MM.1S (cell line): ENCODE measurements around the gene HIF1A.

Experiments used
- DNase-seq: peaks from one replicate; pipeline ENCODE4 v3.0.0-alpha.2; 2015
- H2AFZ ChIP-seq: fragments of 300-600 bp; sonication (generic); 2 replicates; pipeline ENCODE4 v1.6.0; 2016; ENCODE audit warnings: antibody characterized with exemption, low read length
- H3F3A ChIP-seq: fragments of 300-600 bp; sonication (generic); 2 replicates; pipeline ENCODE4 v1.6.1; 2016; ENCODE audit warnings: mild to moderate bottlenecking, antibody characterized with exemption, low read length, moderate library complexity, mixed read lengths; ENCODE audit not compliant: insufficient read depth
- H3K27ac ChIP-seq: fragments of 300-600 bp; sonication (generic); 2 replicates; pipeline ENCODE4 v1.5.1; 2016; ENCODE audit warnings: mild to moderate bottlenecking, low read length
- H3K27me3 ChIP-seq: fragments of 300-600 bp; sonication (generic); replicated peaks from 2 replicates; pipeline ENCODE4 v1.6.0; 2016; ENCODE audit warnings: low read length; ENCODE audit not compliant: insufficient read depth
- H3K36me3 ChIP-seq: fragments of 300-600 bp; sonication (generic); replicated peaks from 2 replicates; pipeline ENCODE4 v1.6.1; 2016; ENCODE audit warnings: mild to moderate bottlenecking, low read length, mixed read lengths; ENCODE audit not compliant: insufficient read depth
- H3K4me1 ChIP-seq: fragments of 300-600 bp; sonication (generic); 2 replicates; pipeline ENCODE4 v1.6.1; 2016; ENCODE audit warnings: low read length, mixed read lengths
- H3K4me2 ChIP-seq: fragments of 300-600 bp; sonication (generic); 2 replicates; pipeline ENCODE4 v1.6.0; 2016; ENCODE audit warnings: low read depth, low read length
- H3K4me3 ChIP-seq: fragments of 300-600 bp; sonication (generic); 2 replicates; pipeline ENCODE4 v1.5.1; 2016; ENCODE audit warnings: low read length, mixed read lengths
- H3K79me2 ChIP-seq: fragments of 300-600 bp; sonication (generic); 2 replicates; pipeline ENCODE4 v1.6.1; 2016; ENCODE audit warnings: mixed run types, low read length, mixed read lengths
- H3K9ac ChIP-seq: fragments of 300-600 bp; sonication (generic); 2 replicates; pipeline ENCODE4 v1.6.1; 2016; ENCODE audit warnings: low read length, mixed read lengths
- H3K9me2 ChIP-seq: fragments of 300-600 bp; sonication (generic); replicated peaks from 2 replicates; pipeline ENCODE4 v1.6.1; 2016; ENCODE audit warnings: mild to moderate bottlenecking, low read length, mixed read lengths; ENCODE audit not compliant: insufficient read depth
- H3K9me3 ChIP-seq: fragments of 300-600 bp; sonication (generic); replicated peaks from 2 replicates; pipeline ENCODE4 v1.6.1; 2016; ENCODE audit warnings: mild to moderate bottlenecking, low read length, mixed read lengths; ENCODE audit not compliant: insufficient read depth
- H4K20me1 ChIP-seq: fragments of 300-600 bp; sonication (generic); 2 replicates; pipeline ENCODE4 v1.6.1; 2016; ENCODE audit warnings: mild to moderate bottlenecking, low read length, moderate library complexity, mixed read lengths; ENCODE audit not compliant: insufficient read depth
- EZH2 ChIP-seq: fragments of 300-600 bp; sonication (generic); optimal IDR thresholded peaks from 2 replicates; pipeline ENCODE3; 2017; ENCODE audit warnings: low read depth, mild to moderate bottlenecking, antibody characterized with exemption, low read length, mixed read lengths
- EZH2phosphoT487 ChIP-seq: fragments of 300-600 bp; sonication (generic); IDR thresholded peaks from 2 replicates; pipeline ENCODE4 v1.6.1; 2018; ENCODE audit warnings: antibody characterized with exemption, low read length
- TF ChIP-seq, protein P1 (sequence below): fragments of 300-600 bp; sonication (generic); IDR thresholded peaks from 2 replicates; pipeline ENCODE4 v1.5.1; 2016; ENCODE audit warnings: antibody characterized with exemption, low read length, mixed read lengths

The HIF1A gene

DNA sequence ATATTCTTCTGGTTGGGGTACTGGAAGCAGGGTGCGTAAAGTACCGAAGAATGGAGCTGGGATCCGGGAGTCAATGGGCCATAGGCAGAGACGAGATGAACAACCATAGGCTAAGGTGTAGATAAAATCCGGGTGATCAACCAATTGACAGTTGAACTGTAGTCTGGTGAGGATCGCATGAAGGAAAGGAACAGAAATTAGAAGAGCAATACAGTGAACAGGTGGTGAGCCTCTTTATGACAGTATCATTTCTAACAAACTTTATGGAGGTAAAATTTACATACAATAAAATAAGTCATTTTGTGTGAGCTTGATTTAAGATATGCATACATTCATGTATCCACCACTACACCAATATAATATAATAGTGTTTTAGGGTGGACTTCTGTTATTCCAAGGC is 13.9 kb upstream of the HIF1A start:
- Histone ChIP-seq H3K4me2 (no peak overlapping the region), H3K79me2 (no peaks in the 10 kb centered on the region), H3K9me3 (no peaks in the 10 kb centered on the region), H3K4me3 (no peak overlapping the region), H3K4me1 (no peaks in the 10 kb centered on the region), H3K9ac (no peak overlapping the region), H3K27me3 (no peaks in the 10 kb centered on the region), H4K20me1 (no peaks in the 10 kb centered on the region), H3F3A (no peaks in the 10 kb centered on the region), H3K36me3 (no peaks in the 10 kb centered on the region), H3K27ac (no peak overlapping the region), H3K9me2 (no peaks in the 10 kb centered on the region), H2AFZ (no peak overlapping the region)
- DNase-seq = no peak
- TF ChIP-seq, protein P1, sequence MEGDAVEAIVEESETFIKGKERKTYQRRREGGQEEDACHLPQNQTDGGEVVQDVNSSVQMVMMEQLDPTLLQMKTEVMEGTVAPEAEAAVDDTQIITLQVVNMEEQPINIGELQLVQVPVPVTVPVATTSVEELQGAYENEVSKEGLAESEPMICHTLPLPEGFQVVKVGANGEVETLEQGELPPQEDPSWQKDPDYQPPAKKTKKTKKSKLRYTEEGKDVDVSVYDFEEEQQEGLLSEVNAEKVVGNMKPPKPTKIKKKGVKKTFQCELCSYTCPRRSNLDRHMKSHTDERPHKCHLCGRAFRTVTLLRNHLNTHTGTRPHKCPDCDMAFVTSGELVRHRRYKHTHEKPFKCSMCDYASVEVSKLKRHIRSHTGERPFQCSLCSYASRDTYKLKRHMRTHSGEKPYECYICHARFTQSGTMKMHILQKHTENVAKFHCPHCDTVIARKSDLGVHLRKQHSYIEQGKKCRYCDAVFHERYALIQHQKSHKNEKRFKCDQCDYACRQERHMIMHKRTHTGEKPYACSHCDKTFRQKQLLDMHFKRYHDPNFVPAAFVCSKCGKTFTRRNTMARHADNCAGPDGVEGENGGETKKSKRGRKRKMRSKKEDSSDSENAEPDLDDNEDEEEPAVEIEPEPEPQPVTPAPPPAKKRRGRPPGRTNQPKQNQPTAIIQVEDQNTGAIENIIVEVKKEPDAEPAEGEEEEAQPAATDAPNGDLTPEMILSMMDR = no peak
- TF ChIP-seq EZH2phosphoT487 = no peak
- TF ChIP-seq EZH2 = no peak

GRCh38 chr14:61683108-61683507 is 12.2 kb upstream of the HIF1A start:
- Histone ChIP-seq H3K9ac (no peak overlapping the region), H3K4me1 (no peaks in the 10 kb centered on the region), H3K27me3 (no peaks in the 10 kb centered on the region)

GRCh38 chr14:61690039-61690438 is 5.3 kb upstream of the HIF1A start:
- no peak overlapping the region for H2AFZ ChIP-seq
- no peak overlapping the region for H3K4me2 ChIP-seq
- no peaks in the 10 kb centered on the region for H4K20me1 ChIP-seq
- H3K9ac ChIP-seq = no peak overlapping the region
- no peaks in the 10 kb centered on the region for H3K79me2 ChIP-seq
- H3K4me3 ChIP-seq = no peak overlapping the region
- H3K9me3 ChIP-seq = no peaks in the 10 kb centered on the region
- no peaks in the 10 kb centered on the region for H3K27me3 ChIP-seq
- DNase-seq = no peak
- no peak overlapping the region for H3K27ac ChIP-seq
- H3K36me3 ChIP-seq = no peaks in the 10 kb centered on the region
- H3K9me2 ChIP-seq = no peaks in the 10 kb centered on the region
- TF ChIP-seq, protein P1 = no peak
- TF ChIP-seq EZH2phosphoT487 (no peak), EZH2 (no peak)
- no peaks in the 10 kb centered on the region for H3K4me1 ChIP-seq
- H3F3A ChIP-seq = no peaks in the 10 kb centered on the region

More at GRCh38 chr14:61683108-61683507, 12.2 kb upstream of the HIF1A start:
- Histone ChIP-seq H4K20me1 (no peaks in the 10 kb centered on the region), H3K9me3 (no peaks in the 10 kb centered on the region), H3F3A (no peaks in the 10 kb centered on the region), H3K36me3 (no peaks in the 10 kb centered on the region), H3K27ac (no peak overlapping the region), H3K4me3 (no peak overlapping the region), H3K9me2 (no peaks in the 10 kb centered on the region), H3K79me2 (no peaks in the 10 kb centered on the region), H2AFZ (no peak overlapping the region), H3K4me2 (no peak overlapping the region)
- TF ChIP-seq EZH2phosphoT487 (no peak), EZH2 (no peak)
- TF ChIP-seq, protein P1 = no peak
- DNase-seq = no peak
